GM15510 (cell line): ENCODE measurements around the gene TSPAN1.

Experiments
- POLR2A ChIP-seq: IDR thresholded peaks from 3 replicates; pipeline ENCODE4 v1.6.1; 2011; ENCODE audit warnings: borderline replicate concordance; ENCODE audit not compliant: insufficient read length; ENCODE audit errors: extremely low read depth

TSPAN1 gene

GRCh38 chr1:46210561-46210960 is 35.7 kb downstream of the TSPAN1 start:
- TF ChIP-seq POLR2A: no peak

GRCh38 chr1:46211051-46211450 is 36.2 kb downstream of the TSPAN1 start:
- TF ChIP-seq POLR2A: no peak

GRCh38 chr1:46215504-46215903 is 40.6 kb downstream of the TSPAN1 start:
- TF ChIP-seq POLR2A: no peak

DNA sequence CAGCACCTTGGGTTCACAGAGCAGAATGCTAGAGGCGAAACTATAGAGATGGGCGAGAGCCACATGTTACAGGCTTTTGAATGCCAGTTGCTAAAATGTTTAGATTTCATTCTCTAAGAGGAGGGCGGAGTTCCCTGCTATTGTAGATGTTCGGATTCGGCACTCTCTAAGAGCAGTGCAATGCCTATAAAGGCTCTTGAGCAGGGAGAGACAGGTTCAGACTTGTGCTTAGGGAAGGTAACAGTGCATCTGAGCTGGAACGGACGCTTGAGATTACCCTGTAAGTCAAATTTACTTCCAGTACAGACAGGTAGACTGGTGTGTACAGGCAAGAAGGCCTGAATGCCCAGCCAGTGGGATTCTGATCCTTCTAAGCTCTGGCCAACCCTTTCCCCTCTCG is 43.6 kb downstream of the TSPAN1 start:
- no peak for TF ChIP-seq POLR2A

GRCh38 chr1:46219551-46220520 is 44.9 kb downstream of the TSPAN1 start:
- no peak for TF ChIP-seq POLR2A

DNA sequence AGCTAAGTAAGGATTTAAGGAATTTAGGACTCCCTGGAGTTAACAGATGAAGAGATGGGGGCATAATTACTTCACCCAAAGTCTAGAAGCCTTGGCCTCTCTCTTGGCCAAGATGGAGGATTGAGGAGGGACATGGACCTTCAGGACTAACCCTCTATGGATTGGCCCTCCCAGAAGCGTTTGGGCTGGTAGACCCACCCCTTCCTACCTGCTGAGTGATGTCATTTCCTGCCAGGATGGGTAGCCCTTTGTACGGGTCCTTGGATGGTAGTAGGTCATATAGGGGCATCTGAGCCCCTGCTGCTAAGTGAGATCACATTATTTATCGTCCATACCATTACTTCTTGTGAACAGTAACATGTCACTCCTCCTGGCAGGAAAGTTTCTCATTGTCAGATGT is 45.9 kb downstream of the TSPAN1 start:
- no peak for TF ChIP-seq POLR2A

- TF ChIP-seq POLR2A: no peak
Measured at GRCh38 chr1:46221749-46222148, 46.9 kb downstream of the TSPAN1 start.

GRCh38 chr1:46223472-46223943 is 48.6 kb downstream of the TSPAN1 start:
- TF ChIP-seq POLR2A: no peak

- TF ChIP-seq POLR2A: no peak
Measured at GRCh38 chr1:46224966-46225365, 50.1 kb downstream of the TSPAN1 start.
